Activated CD4-positive, alpha-beta memory T cell treated with anti-CD3 and anti-CD28 coated beads for 36 hours (primary cell): ENCODE results near the gene KHDC1. TPM values are rescaled to one million over a fixed set of nuclear protein-coding genes. Genes with fewer than 3 reads are reported as not detected.
"Not testable (repeated sequence)": the region's sequence is repeated elsewhere in the genome, so short reads cannot be mapped to it uniquely, and the experiment has no call there.

Experiments used
- CTCF ChIA-PET: fragments of 350-600 bp; sonication (Branson Sonifier 250); formaldehyde crosslinking; loops from one replicate; lab custom pipeline; 2021; ENCODE audit warnings: antibody characterized with exemption, inconsistent platforms; lab: Charles Lee
- POLR2A ChIA-PET: fragments of 350-600 bp; sonication (Branson Sonifier 250); formaldehyde crosslinking; loops from one replicate; lab custom pipeline; 2021; ENCODE audit warnings: antibody characterized with exemption; lab: Charles Lee
- DNase-seq: peaks from one replicate; pipeline ENCODE4 v3.0.0-alpha.2; 2020
- H3K27ac Mint-ChIP-seq: one replicate; pipeline ENCODE4 v1.8.0; 2021; ENCODE audit warnings: mixed read lengths
- H3K27me3 Mint-ChIP-seq: one replicate; pipeline ENCODE4 v1.8.0; 2021; ENCODE audit warnings: mixed read lengths
- H3K36me3 Mint-ChIP-seq: one replicate; pipeline ENCODE4 v1.8.0; 2021; ENCODE audit warnings: mixed read lengths
- H3K4me1 Mint-ChIP-seq: one replicate; pipeline ENCODE4 v1.8.0; 2021; ENCODE audit warnings: low read depth, mixed read lengths
- H3K4me3 Mint-ChIP-seq: one replicate; pipeline ENCODE4 v1.8.0; 2021; ENCODE audit warnings: mild to moderate bottlenecking, mixed read lengths
- H3K9me3 Mint-ChIP-seq: one replicate; pipeline ENCODE4 v1.8.0; 2021; ENCODE audit warnings: mixed read lengths
- intact Hi-C: fragments of 100-400 bp; cut with micrococcal nuclease; formaldehyde crosslinking; loops from one replicate; pipeline ENCODE4 v1.15.1; 2023
- total RNA-seq, 2 experiments: library from RNA; stranded (reverse); gene quantifications; one replicate each; pipeline ENCODE4 v1.2.3, GENCODE V29; 2021

KHDC1 gene
- total RNA-seq, 2 experiments from 2014 or later: 4.0 to 4.6 TPM

- DNase-seq: no peak
- no peaks in the 10 kb centered on the region for H3K27me3 Mint-ChIP-seq
- no peak overlapping the region for H3K4me3 Mint-ChIP-seq
- H3K27ac Mint-ChIP-seq: no peak overlapping the region
- ChIA-PET CTCF (no interaction called here), POLR2A (no interaction called here)
- intact Hi-C loops: no loop called here
- no peaks in the 10 kb centered on the region for H3K4me1 Mint-ChIP-seq
- H3K36me3 Mint-ChIP-seq: no peaks in the 10 kb centered on the region
- no peaks in the 10 kb centered on the region for H3K9me3 Mint-ChIP-seq
Measured at GRCh38 chr6:73207221-73207837, 55.7 kb downstream of the KHDC1 start.

- Mint-ChIP-seq H3K4me1 (no peaks in the 10 kb centered on the region), H3K27ac (no peak overlapping the region), H3K9me3 (no peaks in the 10 kb centered on the region), H3K36me3 (no peaks in the 10 kb centered on the region), H3K27me3 (no peaks in the 10 kb centered on the region), H3K4me3 (no peak overlapping the region)
- no peak for DNase-seq
- intact Hi-C loops: no loop called here
- ChIA-PET CTCF (interaction anchor here (0.7 kb wide), 1 partner anchor 1999 kb away, joined by 3 read pairs; no protein-coding TSS in a partner anchor), POLR2A (no interaction called here)
Measured at GRCh38 chr6:73204252-73204651, 58.7 kb downstream of the KHDC1 start.

GRCh38 chr6:73203098-73203497, 59.9 kb downstream of the KHDC1 start:
- H3K4me1 Mint-ChIP-seq: no peaks in the 10 kb centered on the region
- no peaks in the 10 kb centered on the region for H3K9me3 Mint-ChIP-seq
- H3K27ac Mint-ChIP-seq: no peak overlapping the region
- intact Hi-C loops: no loop called here
- H3K27me3 Mint-ChIP-seq: no peaks in the 10 kb centered on the region
- H3K4me3 Mint-ChIP-seq: no peak overlapping the region
- CTCF ChIA-PET: no interaction called here
- H3K36me3 Mint-ChIP-seq: no peaks in the 10 kb centered on the region
- DNase-seq: no peak
- POLR2A ChIA-PET: no interaction called here

GRCh38 chr6:73200735-73201134, 62.3 kb downstream of the KHDC1 start:
- intact Hi-C loops: no loop called here
- no peaks in the 10 kb centered on the region for H3K36me3 Mint-ChIP-seq
- POLR2A ChIA-PET: no interaction called here
- CTCF ChIA-PET: no interaction called here
- DNase-seq: no peak
- no peaks in the 10 kb centered on the region for H3K9me3 Mint-ChIP-seq
- no peaks in the 10 kb centered on the region for H3K4me1 Mint-ChIP-seq
- H3K4me3 Mint-ChIP-seq: no peak overlapping the region
- no peaks in the 10 kb centered on the region for H3K27me3 Mint-ChIP-seq
- no peak overlapping the region for H3K27ac Mint-ChIP-seq

GRCh38 chr6:73200247-73200646, 62.7 kb downstream of the KHDC1 start:
- DNase-seq: no peak
- Mint-ChIP-seq H3K4me1 (no peaks in the 10 kb centered on the region), H3K9me3 (no peaks in the 10 kb centered on the region), H3K4me3 (no peak overlapping the region), H3K27me3 (no peaks in the 10 kb centered on the region), H3K27ac (no peak overlapping the region), H3K36me3 (no peaks in the 10 kb centered on the region)
- ChIA-PET POLR2A (no interaction called here), CTCF (no interaction called here)
- intact Hi-C loops: no loop called here

- Mint-ChIP-seq H3K4me3 (no peak overlapping the region), H3K36me3 (peaks cover 7% of the 10 kb centered on the region), H3K27ac (no peak overlapping the region), H3K9me3 (no peaks in the 10 kb centered on the region), H3K27me3 (no peaks in the 10 kb centered on the region), H3K4me1 (no peaks in the 10 kb centered on the region)
- POLR2A ChIA-PET: no interaction called here
- CTCF ChIA-PET: no interaction called here
- intact Hi-C loops: no loop called here
- no peak for DNase-seq
Measured at GRCh38 chr6:73194744-73195143, 68.3 kb downstream of the KHDC1 start.

- H3K36me3 Mint-ChIP-seq, H3K4me3 Mint-ChIP-seq, DNase-seq, H3K27ac Mint-ChIP-seq, H3K4me1 Mint-ChIP-seq, intact Hi-C loops, POLR2A ChIA-PET, CTCF ChIA-PET, H3K9me3 Mint-ChIP-seq, H3K27me3 Mint-ChIP-seq: not testable (repeated sequence)
Measured at GRCh38 chr6:73193302-73193701, 69.7 kb downstream of the KHDC1 start.

Other genes with a start within 250 kb of the KHDC1 start
- not detected for gene KHDC1L, start 37.7 kb downstream of the KHDC1 start, total RNA-seq
- not detected for gene DPPA5, start 91.1 kb upstream of the KHDC1 start, total RNA-seq
- gene KHDC3L, start 99.5 kb upstream of the KHDC1 start, total RNA-seq: not detected
- gene OOEP, start 106.7 kb upstream of the KHDC1 start, total RNA-seq: under 1 TPM in 1 of 2 experiments, not detected in 1; 0.45 TPM
- gene DDX43, start 131.6 kb upstream of the KHDC1 start, total RNA-seq: under 1 TPM; 0.15 to 0.29 TPM
- 10 to 100 TPM; 37.2 to 38.4 TPM for gene CGAS, start 189.1 kb upstream of the KHDC1 start, total RNA-seq
- 10 to 100 TPM; 40.7 to 47.7 TPM for gene MTO1, start 198.5 kb upstream of the KHDC1 start, total RNA-seq